Activated CD4-positive, alpha-beta memory T cell treated with anti-CD3 and anti-CD28 coated beads for 36 hours (primary cell): Measurements from ENCODE around the gene KIAA0319L. TPM values are rescaled to one million over a fixed set of nuclear protein-coding genes. Genes with fewer than 3 reads are reported as not detected.

Source experiments
- CTCF ChIA-PET: fragments of 350-600 bp; sonication (Branson Sonifier 250); formaldehyde crosslinking; loops from one replicate; lab custom pipeline; 2021; ENCODE audit warnings: antibody characterized with exemption, inconsistent platforms; lab: Charles Lee
- POLR2A ChIA-PET: fragments of 350-600 bp; sonication (Branson Sonifier 250); formaldehyde crosslinking; loops from one replicate; lab custom pipeline; 2021; ENCODE audit warnings: antibody characterized with exemption; lab: Charles Lee
- DNase-seq: peaks from one replicate; pipeline ENCODE4 v3.0.0-alpha.2; 2020
- H3K27ac Mint-ChIP-seq: one replicate; pipeline ENCODE4 v1.8.0; 2021; ENCODE audit warnings: mixed read lengths
- H3K27me3 Mint-ChIP-seq: one replicate; pipeline ENCODE4 v1.8.0; 2021; ENCODE audit warnings: mixed read lengths
- H3K36me3 Mint-ChIP-seq: one replicate; pipeline ENCODE4 v1.8.0; 2021; ENCODE audit warnings: mixed read lengths
- H3K4me1 Mint-ChIP-seq: one replicate; pipeline ENCODE4 v1.8.0; 2021; ENCODE audit warnings: low read depth, mixed read lengths
- H3K4me3 Mint-ChIP-seq: one replicate; pipeline ENCODE4 v1.8.0; 2021; ENCODE audit warnings: mild to moderate bottlenecking, mixed read lengths
- H3K9me3 Mint-ChIP-seq: one replicate; pipeline ENCODE4 v1.8.0; 2021; ENCODE audit warnings: mixed read lengths
- intact Hi-C: fragments of 100-400 bp; cut with micrococcal nuclease; formaldehyde crosslinking; loops from one replicate; pipeline ENCODE4 v1.15.1; 2023
- total RNA-seq, 2 experiments: library from RNA; stranded (reverse); gene quantifications; one replicate each; pipeline ENCODE4 v1.2.3, GENCODE V29; 2021

Gene KIAA0319L
- total RNA-seq = 10 to 100 TPM; 28.3 to 30.9 TPM

DNA sequence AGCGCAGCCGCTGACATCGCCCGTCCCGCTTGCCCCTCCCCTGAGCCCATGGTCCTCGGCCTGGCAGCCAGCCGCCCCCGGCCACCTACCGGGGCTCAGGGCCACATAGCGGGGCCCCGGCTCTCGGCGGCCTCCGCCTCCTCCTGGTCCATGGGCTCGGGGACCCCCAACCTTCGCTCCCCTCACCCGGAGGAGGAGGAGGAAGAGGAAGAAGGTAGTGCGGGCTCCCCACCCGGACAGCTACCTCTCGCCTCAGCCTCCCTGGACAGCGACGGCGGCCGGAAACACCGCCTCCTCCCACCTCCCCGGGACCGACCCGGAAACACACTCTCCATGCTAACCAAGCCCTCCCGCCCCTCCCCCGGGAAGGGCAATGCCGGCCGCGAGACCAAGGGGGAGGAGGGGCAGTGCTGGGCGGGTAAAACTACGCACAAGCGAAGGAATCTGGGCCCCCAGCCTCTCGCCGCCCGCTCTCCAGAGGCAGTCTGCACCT lies at the start of gene KIAA0319L:
KIAA0319L (minus strand) TSS at position 286 of the 493 bp plus-strand sequence. CDS start 2,912 bp downstream, outside the sequence.
- no peak for DNase-seq
- peak within 1 kb of the TSS; percentile 95 for H3K27ac Mint-ChIP-seq
- no peaks in the 10 kb centered on the region for H3K27me3 Mint-ChIP-seq
- H3K4me1 Mint-ChIP-seq = peaks cover 58% of the 10 kb centered on the region
- peak within 1 kb of the TSS; percentile 97 for H3K4me3 Mint-ChIP-seq
- no peaks in the 10 kb centered on the region for H3K9me3 Mint-ChIP-seq
- H3K36me3 Mint-ChIP-seq = peaks cover 9% of the 10 kb centered on the region
- POLR2A ChIA-PET = interaction anchor here (0.9 to 2.9 kb wide), 8 partner anchors 12 to 213 kb away, joined by 3 to 21 read pairs (median 10); partner anchors contain the start of gene CLSPN
- intact Hi-C loops = loop anchor here (5.0 to 10.0 kb wide), 5 partner anchors 85 to 1918 kb away; partner anchors contain the start of genes PSMB2, SFPQ, ZC3H12A and ZMYM6
- CTCF ChIA-PET = interaction anchor here (0.6 to 9.2 kb wide), 10 partner anchors 8 to 255 kb away, joined by 3 to 138 read pairs (median 6); no protein-coding TSS in a partner anchor

- ChIA-PET POLR2A (no interaction called here), CTCF (interaction anchor here (1.0 to 1.2 kb wide), 2 partner anchors 109 to 121 kb away, joined by 3 to 5 read pairs; no protein-coding TSS in a partner anchor)
- Mint-ChIP-seq H3K4me1 (peaks cover 2% of the 10 kb centered on the region), H3K9me3 (no peaks in the 10 kb centered on the region), H3K27ac (no peak overlapping the region), H3K36me3 (peaks cover 44% of the 10 kb centered on the region), H3K4me3 (no peak overlapping the region), H3K27me3 (no peaks in the 10 kb centered on the region)
- no peak for DNase-seq
- intact Hi-C loops = no loop called here
Measured at GRCh38 chr1:35605867-35606182, 48.6 kb upstream of the KIAA0319L start.

DNA sequence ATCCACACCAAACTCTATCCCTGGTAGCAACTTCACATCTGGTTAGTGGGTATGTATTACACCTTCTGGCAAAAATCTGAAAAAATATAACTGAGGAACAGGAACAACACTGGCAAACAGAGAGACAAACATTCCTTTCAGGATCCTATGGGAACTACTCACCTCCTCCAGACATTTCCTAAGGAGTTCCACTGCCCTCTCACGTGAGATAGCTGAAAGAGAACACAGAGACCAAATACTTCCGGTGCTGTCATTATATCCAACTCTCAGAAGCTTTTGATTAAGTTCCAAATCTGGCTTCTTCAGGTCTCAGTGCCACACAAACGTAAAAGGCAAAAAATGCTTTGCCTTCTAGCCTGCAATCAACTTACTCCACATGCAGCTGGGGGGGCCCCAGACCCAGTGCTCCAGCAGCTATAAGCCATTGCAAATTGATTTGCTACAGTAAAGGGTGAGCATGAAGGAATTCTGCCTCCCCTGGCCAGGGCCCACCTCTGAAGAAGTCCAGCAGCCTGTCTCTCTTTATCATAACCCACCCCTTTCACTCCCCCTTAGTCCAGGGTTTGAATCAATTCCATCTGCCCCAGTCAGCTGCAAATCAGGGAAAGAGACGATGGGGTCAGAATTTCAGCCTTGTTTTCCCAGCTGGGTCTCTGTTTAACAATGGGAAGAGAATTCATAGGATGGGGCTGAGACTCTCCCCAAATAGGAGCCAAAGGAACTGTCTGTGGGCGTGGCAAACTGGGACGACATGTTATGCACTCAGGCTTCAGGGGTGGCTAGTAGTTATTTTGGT lies 48.1 kb upstream of the KIAA0319L start:
- Mint-ChIP-seq H3K4me1 (peaks cover 2% of the 10 kb centered on the region), H3K4me3 (no peak overlapping the region), H3K27me3 (no peaks in the 10 kb centered on the region), H3K36me3 (peaks cover 44% of the 10 kb centered on the region), H3K27ac (no peak overlapping the region), H3K9me3 (no peaks in the 10 kb centered on the region)
- POLR2A ChIA-PET = no interaction called here
- CTCF ChIA-PET = interaction anchor here (0.8 to 1.2 kb wide), 2 partner anchors 110 kb away, joined by 3 to 5 read pairs; no protein-coding TSS in a partner anchor
- no peak for DNase-seq
- intact Hi-C loops = no loop called here

- intact Hi-C loops = no loop called here
- Mint-ChIP-seq H3K9me3 (no peaks in the 10 kb centered on the region), H3K27me3 (no peaks in the 10 kb centered on the region), H3K4me1 (peaks cover 2% of the 10 kb centered on the region), H3K36me3 (peaks cover 40% of the 10 kb centered on the region), H3K4me3 (no peak overlapping the region), H3K27ac (no peak overlapping the region)
- ChIA-PET POLR2A (no interaction called here), CTCF (interaction anchor here (0.8 kb wide), 1 partner anchor 123 kb away, joined by 3 read pairs; no protein-coding TSS in a partner anchor)
- no peak for DNase-seq
Measured at GRCh38 chr1:35603941-35604340, 46.7 kb upstream of the KIAA0319L start.

- H3K36me3 Mint-ChIP-seq = peaks cover 39% of the 10 kb centered on the region
- no peak for DNase-seq
- H3K27me3 Mint-ChIP-seq = no peaks in the 10 kb centered on the region
- H3K27ac Mint-ChIP-seq = no peak overlapping the region
- CTCF ChIA-PET = interaction anchor here (0.8 kb wide), 1 partner anchor 124 kb away, joined by 3 read pairs; no protein-coding TSS in a partner anchor
- H3K4me3 Mint-ChIP-seq = no peak overlapping the region
- H3K4me1 Mint-ChIP-seq = peaks cover 2% of the 10 kb centered on the region
- POLR2A ChIA-PET = no interaction called here
- intact Hi-C loops = no loop called here
- H3K9me3 Mint-ChIP-seq = no peaks in the 10 kb centered on the region
Measured at GRCh38 chr1:35603468-35603867, 46.3 kb upstream of the KIAA0319L start.

DNA sequence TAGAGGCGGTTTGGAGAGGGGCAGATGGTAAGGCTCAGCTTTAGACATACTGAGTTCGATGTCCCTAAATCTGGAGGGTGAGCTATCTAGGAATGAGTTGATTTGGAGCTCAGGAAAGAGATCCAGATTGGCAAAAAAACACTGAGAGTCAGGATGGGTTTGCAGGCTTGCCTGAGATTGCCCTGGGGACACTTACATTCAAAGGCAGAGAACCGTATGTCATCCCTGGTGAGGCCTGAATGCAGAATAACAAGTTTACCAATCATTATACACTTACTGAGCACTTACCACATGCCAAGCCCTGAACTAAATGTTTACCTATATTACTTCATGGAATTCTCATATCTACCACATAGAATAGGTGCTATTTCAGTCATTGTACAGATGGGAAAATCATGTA lies 43.4 kb upstream of the KIAA0319L start:
- ChIA-PET POLR2A (no interaction called here), CTCF (interaction anchor here (1.1 kb wide), 2 partner anchors 32 to 127 kb away, joined by 3 to 4 read pairs; no protein-coding TSS in a partner anchor)
- intact Hi-C loops = no loop called here
- no peak for DNase-seq
- H3K27me3 Mint-ChIP-seq = no peaks in the 10 kb centered on the region
- peaks cover 19% of the 10 kb centered on the region for H3K36me3 Mint-ChIP-seq
- H3K9me3 Mint-ChIP-seq = no peaks in the 10 kb centered on the region
- H3K4me3 Mint-ChIP-seq = no peak overlapping the region
- no peak overlapping the region for H3K27ac Mint-ChIP-seq
- no peaks in the 10 kb centered on the region for H3K4me1 Mint-ChIP-seq

- H3K4me1 Mint-ChIP-seq = no peaks in the 10 kb centered on the region
- no peak overlapping the region for H3K4me3 Mint-ChIP-seq
- intact Hi-C loops = no loop called here
- no peak overlapping the region for H3K27ac Mint-ChIP-seq
- peaks cover 13% of the 10 kb centered on the region for H3K36me3 Mint-ChIP-seq
- H3K9me3 Mint-ChIP-seq = no peaks in the 10 kb centered on the region
- H3K27me3 Mint-ChIP-seq = no peaks in the 10 kb centered on the region
- no peak for DNase-seq
- ChIA-PET CTCF (interaction anchor here (1.1 kb wide), 1 partner anchor 116 kb away, joined by 3 read pairs; no protein-coding TSS in a partner anchor), POLR2A (no interaction called here)
Measured at GRCh38 chr1:35599411-35599810, 42.2 kb upstream of the KIAA0319L start.

DNA sequence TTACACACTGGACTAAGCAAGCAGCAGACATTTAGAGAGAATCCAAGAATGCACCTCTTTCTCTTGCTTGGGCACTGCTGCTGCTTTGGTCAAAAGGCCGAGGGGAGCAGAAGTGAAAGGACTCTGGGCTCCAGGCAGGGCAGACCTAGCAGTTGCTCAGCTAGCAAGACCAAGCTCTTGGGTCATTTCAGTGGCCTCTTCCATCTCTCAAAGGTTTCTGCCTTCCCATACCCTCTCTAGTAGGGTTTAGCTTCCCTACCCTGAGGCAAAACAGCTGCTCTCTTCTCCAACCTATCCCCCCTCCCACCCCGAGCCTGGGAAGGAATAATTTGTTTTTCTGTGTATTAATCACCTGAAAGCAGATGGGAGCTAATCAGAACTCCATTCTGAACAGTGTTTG lies 41.7 kb upstream of the KIAA0319L start:
- CTCF ChIA-PET = interaction anchor here (1.1 kb wide), 1 partner anchor 117 kb away, joined by 3 read pairs; no protein-coding TSS in a partner anchor
- POLR2A ChIA-PET = no interaction called here

DNA sequence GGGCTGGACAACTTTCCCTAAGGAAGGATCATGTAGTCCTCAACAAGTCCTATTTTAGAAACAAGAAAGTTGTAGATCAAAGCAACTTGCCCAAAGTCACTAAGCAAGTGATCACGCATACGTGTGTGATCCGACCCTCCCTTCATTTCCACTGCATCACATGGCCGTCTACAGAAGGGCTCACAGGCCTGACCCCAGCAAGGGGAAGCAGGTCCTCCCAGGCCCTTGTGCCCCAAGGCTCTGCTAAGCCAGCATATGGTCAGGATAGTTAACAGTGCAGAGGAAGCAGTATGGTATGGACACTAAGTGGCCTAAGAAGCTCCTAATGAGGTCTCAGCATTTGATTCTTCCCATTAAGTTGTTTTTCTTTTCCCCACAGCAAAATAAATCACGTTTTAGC lies 40.7 kb upstream of the KIAA0319L start:
- Mint-ChIP-seq H3K9me3 (no peaks in the 10 kb centered on the region), H3K4me3 (no peak overlapping the region), H3K27me3 (no peaks in the 10 kb centered on the region), H3K36me3 (peaks cover 1% of the 10 kb centered on the region), H3K27ac (no peak overlapping the region), H3K4me1 (no peaks in the 10 kb centered on the region)
- POLR2A ChIA-PET = interaction anchor here (0.6 kb wide), 1 partner anchor 44 kb away, joined by 3 read pairs; no protein-coding TSS in a partner anchor
- intact Hi-C loops = no loop called here
- CTCF ChIA-PET = no interaction called here
- DNase-seq = no peak

More for the DNA sequence above, 41.7 kb upstream of the KIAA0319L start:
- no peak for DNase-seq
- no peaks in the 10 kb centered on the region for H3K4me1 Mint-ChIP-seq
- no peak overlapping the region for H3K27ac Mint-ChIP-seq
- peaks cover 9% of the 10 kb centered on the region for H3K36me3 Mint-ChIP-seq
- intact Hi-C loops = no loop called here
- H3K27me3 Mint-ChIP-seq = no peaks in the 10 kb centered on the region
- H3K4me3 Mint-ChIP-seq = no peak overlapping the region
- no peaks in the 10 kb centered on the region for H3K9me3 Mint-ChIP-seq

DNA sequence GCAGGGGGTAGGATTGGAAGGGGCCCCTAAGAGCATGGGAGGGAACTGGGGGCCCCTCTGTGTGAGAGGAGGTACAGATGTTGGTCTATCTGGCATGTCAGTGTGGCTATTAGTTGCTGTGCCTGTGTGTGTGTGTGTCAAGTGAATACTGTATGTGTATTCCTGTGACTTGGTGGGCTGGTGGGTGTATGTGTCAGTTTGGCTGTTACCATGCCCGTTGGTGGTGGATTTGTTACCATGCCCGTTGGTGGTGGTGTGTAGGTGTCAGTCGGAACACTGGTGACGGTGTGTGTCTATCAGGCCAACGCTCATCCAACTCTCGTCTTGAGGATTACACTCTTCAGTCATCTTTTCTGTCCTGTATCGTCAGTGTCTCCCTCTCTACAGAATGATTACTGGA lies 38.5 kb upstream of the KIAA0319L start:
- ChIA-PET CTCF (no interaction called here), POLR2A (no interaction called here)
- intact Hi-C loops = no loop called here
- no peak for DNase-seq
- Mint-ChIP-seq H3K27ac (no peak overlapping the region), H3K27me3 (no peaks in the 10 kb centered on the region), H3K9me3 (no peaks in the 10 kb centered on the region), H3K4me1 (peaks cover 2% of the 10 kb centered on the region), H3K4me3 (no peak overlapping the region), H3K36me3 (no peaks in the 10 kb centered on the region)

- no peak overlapping the region for H3K4me3 Mint-ChIP-seq
- H3K4me1 Mint-ChIP-seq = peaks cover 2% of the 10 kb centered on the region
- no peak overlapping the region for H3K27ac Mint-ChIP-seq
- no peaks in the 10 kb centered on the region for H3K27me3 Mint-ChIP-seq
- ChIA-PET CTCF (interaction anchor here (1.1 to 1.5 kb wide), 2 partner anchors 121 to 133 kb away, joined by 4 to 5 read pairs; no protein-coding TSS in a partner anchor), POLR2A (no interaction called here)
- no peak for DNase-seq
- no peaks in the 10 kb centered on the region for H3K9me3 Mint-ChIP-seq
- H3K36me3 Mint-ChIP-seq = no peaks in the 10 kb centered on the region
- intact Hi-C loops = no loop called here
Measured at GRCh38 chr1:35594005-35594760, 37.0 kb upstream of the KIAA0319L start.
